K562 (cell line): ENCODE measurements around the gene MGRN1. TPM values are rescaled to one million over a fixed set of nuclear protein-coding genes. Genes with fewer than 3 reads are reported as not detected.

ENCODE experiments used
- ATF1 ChIP-seq, 2 experiments: fragments of 450-650 bp in 1 of 2; IDR thresholded peaks; 2 replicates each; pipeline ENCODE4 v1.6.1; 2016; ENCODE audit warnings: missing compliant biosample characterization in 1 of 2, missing genetic modification characterization in 1 of 2
- CHD4 ChIP-seq: fragments of 200-600 bp; sonication (generic); IDR thresholded peaks from 3 replicates; pipeline ENCODE4 v1.6.1; 2012; ENCODE audit warnings: low read depth, mild to moderate bottlenecking, mixed read lengths, low read length, inconsistent platforms; ENCODE audit not compliant: insufficient read depth, insufficient replicate concordance, poor library complexity, severe bottlenecking
- CREM ChIP-seq: IDR thresholded peaks from 2 replicates; pipeline ENCODE4 v1.6.1; 2014; ENCODE audit warnings: antibody characterized with exemption, low read depth
- HMGXB4 ChIP-seq: sonication (generic); formaldehyde crosslinking; IDR thresholded peaks from 2 replicates; pipeline ENCODE4 v1.8.1; 2023; ENCODE audit warnings: mild to moderate bottlenecking, missing genetic modification reagents
- HNRNPH1 ChIP-seq: fragments of 200-400 bp; formaldehyde crosslinking; optimal IDR thresholded peaks from 2 replicates; pipeline ENCODE3; 2017; ENCODE audit warnings: low read depth, mild to moderate bottlenecking, low read length, moderate library complexity
- HOMEZ ChIP-seq: fragments of 250-450 bp; sonication (Bioruptor Pico); IDR thresholded peaks from 2 replicates; pipeline ENCODE4 v1.4.0; 2020; ENCODE audit warnings: mild to moderate bottlenecking, moderate library complexity
- ID3 ChIP-seq, 2 experiments: fragments of 250-450 bp in 1 of 2; fragments of 450-650 bp in 1 of 2; sonication (Bioruptor Pico) in 1 of 2; IDR thresholded peaks; 2 replicates each; pipeline versions ENCODE4 v1.6.1 to v1.8.0; 2016 to 2021; ENCODE audit warnings: mild to moderate bottlenecking in 2 of 2, moderate library complexity in 2 of 2, missing compliant biosample characterization in 1 of 2, missing genetic modification characterization in 1 of 2
- IRF1 ChIP-seq: sonication (generic); formaldehyde crosslinking; IDR thresholded peaks from 2 replicates; pipeline ENCODE4 v1.8.0; 2022; ENCODE audit warnings: missing genetic modification reagents, mild to moderate bottlenecking, borderline replicate concordance
- MYC ChIP-seq, 2 experiments: fragments of 250-450 bp in 1 of 2; sonication (Bioruptor Pico) in 1 of 2; IDR thresholded peaks; 2 replicates each; pipeline versions ENCODE4 v1.5.1 to v1.6.1; 2012 to 2021; ENCODE audit warnings: low read depth in 2 of 2, borderline replicate concordance in 1 of 2, improper control_type of control experiment in 1 of 2, low read length in 1 of 2, mild to moderate bottlenecking in 1 of 2, moderate library complexity in 1 of 2
- NKRF ChIP-seq: fragments of 450-650 bp; IDR thresholded peaks from 2 replicates; pipeline ENCODE4 v1.6.1; 2016; ENCODE audit warnings: borderline replicate concordance
- SMARCE1 ChIP-seq: fragments of 450-650 bp; IDR thresholded peaks from 2 replicates; pipeline ENCODE4 v1.7.1; 2016; ENCODE audit warnings: mild to moderate bottlenecking
- SRSF3 ChIP-seq: fragments of 200-400 bp; formaldehyde crosslinking; IDR thresholded peaks from 2 replicates; pipeline ENCODE4 v1.6.1; 2016; ENCODE audit warnings: mild to moderate bottlenecking, low read length, moderate library complexity; ENCODE audit not compliant: insufficient read depth
- THRA ChIP-seq: fragments of 450-650 bp; IDR thresholded peaks from 2 replicates; pipeline ENCODE4 v1.6.1; 2017; ENCODE audit warnings: mild to moderate bottlenecking, moderate library complexity
- U2AF1 ChIP-seq: fragments of 200-400 bp; formaldehyde crosslinking; optimal IDR thresholded peaks from 2 replicates; pipeline ENCODE3; 2017; ENCODE audit warnings: mild to moderate bottlenecking, low read depth, low read length, moderate library complexity
- ZNF449 ChIP-seq: fragments of 250-450 bp; sonication (Bioruptor Pico); IDR thresholded peaks from 2 replicates; pipeline ENCODE4 v1.8.0; 2022; ENCODE audit warnings: moderate library complexity, mild to moderate bottlenecking, inconsistent platforms
- polyA plus RNA-seq, 8 experiments: library from polyadenylated mRNA; depleted of rRNA in 4 of 8; stranded (reverse) in 5 of 8; unstranded in 3 of 8; fragments of >200 nt; fragmentation: Nextera tagmentation in 2 of 8; fragmentation: Illumina TruSeq in 1 of 8; extraction: Ambion mirVana in 2 of 8; extraction: Trizol in 1 of 8; gene quantifications; 2 replicates each; pipeline versions ENCODE4 v1.2.1 to v1.2.3, GENCODE V29; 2011 to 2014; ENCODE audit warnings: inconsistent platforms in 1 of 8, missing spikeins in 1 of 8
- total RNA-seq, 7 experiments: library from RNA; depleted of rRNA in 6 of 7; stranded (reverse); fragments of >200 nt in 6 of 7; fragmentation: Illumina TruSeq in 2 of 7; extraction: Trizol in 2 of 7; gene quantifications; 2 replicates each; pipeline versions ENCODE4 v1.2.1 to v1.2.3, GENCODE V29; 2011 to 2021; ENCODE audit warnings: low replicate concordance in 1 of 7

Gene MGRN1
- total and polyA plus RNA-seq, 9 of the 15 experiments (the other 6 are each of a cell fraction or from before 2014, with no cell fraction given) = 0.15 to 37.9 (median 6.0) TPM

- no peak for TF ChIP-seq ZNF449 (CRISPR knock-in tag)
- TF ChIP-seq U2AF1 = no peak
- no peak for TF ChIP-seq HOMEZ (CRISPR knock-in tag)
- peak; percentile 90 for TF ChIP-seq MYC (IDR thresholded peaks at IDR 0.05; ENCODE audit: low read depth, low read length)
- 0 out of 2 replicates have a peak, but pooled peaks have one; percentile 57 for TF ChIP-seq MYC (CRISPR knock-in tag; IDR thresholded peaks at IDR 0.05; ENCODE audit: borderline replicate concordance, low read depth)
- TF ChIP-seq HMGXB4 (CRISPR knock-in tag) = no peak
- no peak for TF ChIP-seq SMARCE1
- TF ChIP-seq SRSF3 = no peak
- no peak for TF ChIP-seq ATF1 (CRISPR knock-in tag; IDR thresholded peaks at IDR 0.05)
- peak; percentile 85 for TF ChIP-seq ATF1 (tag; IDR thresholded peaks at IDR 0.05)
- no peak for TF ChIP-seq IRF1
- TF ChIP-seq ID3 (CRISPR knock-in tag; IDR thresholded peaks at IDR 0.05) = no peak
- 0 out of 2 replicates have a peak, but pooled peaks have one; percentile 26 for TF ChIP-seq ID3 (tag; IDR thresholded peaks at IDR 0.05)
- TF ChIP-seq NKRF = peak; percentile 100
- TF ChIP-seq THRA = no peak
- peak; percentile 78 for TF ChIP-seq CREM
- no peak for TF ChIP-seq HNRNPH1
- no peak for TF ChIP-seq CHD4
Measured at GRCh38 chr16:4734063-4734729, 109.6 kb downstream of the MGRN1 start, which contains the start of the genes ANKS3 and DNAAF8 (continued).
